K562 (cell line): ENCODE data around the gene FMN1. TPM values are rescaled to one million over a fixed set of nuclear protein-coding genes. Genes with fewer than 3 reads are reported as not detected.

Experiments
- ATAC-seq: fragments of 200-7000 bp; cut with Tn5 transposase; 3 replicates; pipeline ENCODE4 v1.9.1; 2020; ENCODE audit warnings: moderate library complexity
- BruUV-seq: library from RNA; stranded (reverse); fragments of 400-500 nt; replicated peaks from 2 replicates; lab custom pipeline; 2021; lab: Mats Ljungman, UMichigan
- CTCF ChIA-PET: fragments of 300-600 bp; formaldehyde crosslinking; extraction: SDS; loops from one replicate; lab custom pipeline; 2021; ENCODE audit warnings: low intra/inter-chr PET ratio; lab: Yijun Ruan, JAX
- POLR2A ChIA-PET: fragments of 300-600, 350-650 bp; sonication (Branson Sonifier 250); formaldehyde crosslinking; extraction: SDS; loops from one replicate; lab custom pipeline; 2021; ENCODE audit warnings: antibody characterized with exemption, inconsistent platforms; lab: Yijun Ruan, JAX
- DNase-seq, 4 experiments: peaks; one replicate each; pipeline versions ENCODE4 v3.0.0 to v3.0.0-alpha.2; 2011 to 2018; ENCODE audit warnings: low spot score in 3 of 4, mixed read lengths in 3 of 4; ENCODE audit errors: extremely low read depth in 1 of 4
- FAIRE-seq: peaks from 2 replicates; lab custom pipeline; 2011; peaks lifted over from hg19 to GRCh38; lab: Jason Lieb, UNC
- H2AFZ ChIP-seq: 2 replicates; pipeline ENCODE4 v1.6.0; 2011; ENCODE audit warnings: low read depth, low read length, control low read depth, inconsistent platforms
- H3K27ac ChIP-seq: fragments of 200-600 bp; 3 replicates; pipeline ENCODE4 v1.8.0; 2011; ENCODE audit warnings: low read depth, mild to moderate bottlenecking, control low read depth, inconsistent platforms, low read length, moderate library complexity, mixed read lengths; ENCODE audit errors: extremely low read depth
- H3K27me3 ChIP-seq, 2 experiments: fragments of 300-600 bp in 1 of 2; 2 replicates in 1 of 2; 3 replicates in 1 of 2; pipeline versions ENCODE4 v1.6.0 to v1.8.0; 2011; ENCODE audit warnings: inconsistent platforms in 2 of 2, low read length in 2 of 2, mild to moderate bottlenecking in 1 of 2, mixed read lengths in 1 of 2, moderate library complexity in 1 of 2; ENCODE audit not compliant: control insufficient read depth in 2 of 2, insufficient read depth in 2 of 2
- H3K36me3 ChIP-seq: fragments of 300-600 bp; 3 replicates; pipeline ENCODE4 v1.8.0; 2011; ENCODE audit warnings: mild to moderate bottlenecking, low read length, inconsistent platforms; ENCODE audit not compliant: control insufficient read depth, insufficient read depth
- H3K4me1 ChIP-seq, 2 experiments: fragments of 200-600 bp in 1 of 2; replicated peaks in 1 of 2; 2 replicates in 1 of 2; 3 replicates in 1 of 2; pipeline versions ENCODE4 v1.5.1 to v1.8.0; 2011; ENCODE audit warnings: inconsistent platforms in 2 of 2, low read length in 2 of 2, mild to moderate bottlenecking in 1 of 2, mixed read lengths in 1 of 2, moderate library complexity in 1 of 2; ENCODE audit not compliant: control insufficient read depth in 2 of 2, insufficient read depth in 2 of 2
- H3K4me2 ChIP-seq: 2 replicates; pipeline ENCODE4 v1.6.1; 2011; ENCODE audit warnings: low read length, control low read depth, inconsistent platforms, mixed read lengths; ENCODE audit not compliant: insufficient read depth
- H3K4me3 ChIP-seq: fragments of 200-600 bp; sonication (generic), shearing (Covaris generic); 2 replicates; pipeline ENCODE4 v1.5.1; 2016; ENCODE audit warnings: control low read depth, inconsistent platforms
- H3K79me2 ChIP-seq: fragments of 200-600 bp; 3 replicates; pipeline ENCODE4 v1.8.0; 2011; ENCODE audit warnings: low read length, inconsistent platforms; ENCODE audit not compliant: control insufficient read depth, insufficient read depth
- H3K9ac ChIP-seq, 2 experiments: 2 replicates each; pipeline versions ENCODE4 v1.6.0 to v1.6.1; 2011; ENCODE audit warnings: low read depth in 2 of 2, low read length in 2 of 2, control low read depth in 1 of 2, inconsistent platforms in 1 of 2, mild to moderate bottlenecking in 1 of 2, mixed read lengths in 1 of 2; ENCODE audit not compliant: insufficient read depth in 1 of 2
- H3K9me1 ChIP-seq: one replicate; pipeline ENCODE4 v1.6.0; 2011; ENCODE audit warnings: inconsistent platforms, mild to moderate bottlenecking, low read length, moderate library complexity; ENCODE audit not compliant: control insufficient read depth, insufficient read depth
- H3K9me3 ChIP-seq: replicated peaks from 2 replicates; pipeline ENCODE4 v1.5.1; 2011; ENCODE audit warnings: low read depth, low read length, inconsistent platforms; ENCODE audit not compliant: control insufficient read depth, insufficient read depth
- H4K20me1 ChIP-seq: replicated peaks from 2 replicates; pipeline ENCODE4 v1.6.1; 2011; ENCODE audit warnings: low read length, inconsistent platforms, mixed read lengths; ENCODE audit not compliant: control insufficient read depth, insufficient read depth
- DMBX1 ChIP-seq: fragments of 250-450 bp; sonication (Bioruptor Pico); IDR thresholded peaks from 2 replicates; pipeline ENCODE4 v1.8.0; 2022; ENCODE audit warnings: inconsistent platforms, mild to moderate bottlenecking, moderate library complexity, borderline replicate concordance
- FIP1L1 ChIP-seq: fragments of 200-400 bp; formaldehyde crosslinking; IDR thresholded peaks from 2 replicates; pipeline ENCODE4 v1.6.1; 2018; ENCODE audit warnings: mild to moderate bottlenecking, low read depth, low read length; ENCODE audit not compliant: poor library complexity, severe bottlenecking
- FOS ChIP-seq: IDR thresholded peaks from 3 replicates; pipeline ENCODE4 v1.6.1; 2011; ENCODE audit not compliant: insufficient read length; ENCODE audit errors: extremely low read depth
- LARP7 ChIP-seq: fragments of 450-650 bp; IDR thresholded peaks from 2 replicates; pipeline ENCODE4 v1.6.1; 2016
- MBD2 ChIP-seq: sonication (generic); IDR thresholded peaks from 2 replicates; pipeline ENCODE4 v1.6.1; 2016; ENCODE audit warnings: low read depth, borderline replicate concordance
- NR4A1 ChIP-seq, 2 experiments: fragments of 250-450 bp in 1 of 2; fragments of 450-650 bp in 1 of 2; sonication (Bioruptor Pico) in 1 of 2; IDR thresholded peaks; 2 replicates each; pipeline versions ENCODE4 v1.4.0 to v1.6.1; 2016 to 2020; ENCODE audit warnings: mild to moderate bottlenecking in 2 of 2, missing compliant biosample characterization in 1 of 2, missing genetic modification characterization in 1 of 2, moderate library complexity in 1 of 2
- NRF1 ChIP-seq, 2 experiments: fragments of 450-650 bp; IDR thresholded peaks in 1 of 2; conservative IDR thresholded peaks in 1 of 2; 2 replicates each; pipeline ENCODE4 v1.6.1; 2014; ENCODE audit warnings: mild to moderate bottlenecking in 2 of 2
- PHF21A ChIP-seq: fragments of 450-650 bp; IDR thresholded peaks from 2 replicates; pipeline ENCODE4 v1.6.1; 2017; ENCODE audit warnings: low read depth, borderline replicate concordance
- POLR2AphosphoS5 ChIP-seq: IDR thresholded peaks from 2 replicates; pipeline ENCODE4 v1.6.1; 2011; ENCODE audit warnings: mild to moderate bottlenecking, low read depth, low read length, moderate library complexity; ENCODE audit not compliant: control insufficient read depth, insufficient read depth
- RFX7 ChIP-seq: fragments of 250-450 bp; sonication (Bioruptor Pico); IDR thresholded peaks from 2 replicates; pipeline ENCODE4 v1.5.1; 2021; ENCODE audit warnings: mild to moderate bottlenecking
- SLC30A9 ChIP-seq: fragments of 250-450 bp; sonication (Bioruptor Pico); IDR thresholded peaks from 2 replicates; pipeline ENCODE4 v1.8.0; 2022; ENCODE audit warnings: mild to moderate bottlenecking, moderate library complexity
- SRSF3 ChIP-seq: fragments of 200-400 bp; formaldehyde crosslinking; IDR thresholded peaks from 2 replicates; pipeline ENCODE4 v1.6.1; 2016; ENCODE audit warnings: mild to moderate bottlenecking, low read length, moderate library complexity; ENCODE audit not compliant: insufficient read depth
- ZNF174 ChIP-seq: fragments of 250-450 bp; sonication (Bioruptor Pico); IDR thresholded peaks from 2 replicates; pipeline ENCODE4 v1.4.0; 2020; ENCODE audit warnings: mild to moderate bottlenecking
- in situ Hi-C: fragments of 300-500 bp; cut with MboI; formaldehyde crosslinking; loops from 4 replicates; pipeline ENCODE4 v1.15.0; 2018; ENCODE audit warnings: inconsistent platforms, mixed read lengths
- intact Hi-C: fragments of 100-400 bp; cut with micrococcal nuclease; formaldehyde crosslinking; loops from 2 replicates; pipeline ENCODE4 v1.14.2; 2022
- polyA plus RNA-seq, 8 experiments: library from polyadenylated mRNA; depleted of rRNA in 4 of 8; stranded (reverse) in 5 of 8; unstranded in 3 of 8; fragments of >200 nt; fragmentation: Nextera tagmentation in 2 of 8; fragmentation: Illumina TruSeq in 1 of 8; extraction: Ambion mirVana in 2 of 8; extraction: Trizol in 1 of 8; gene quantifications; 2 replicates each; pipeline versions ENCODE4 v1.2.1 to v1.2.3, GENCODE V29; 2011 to 2014; ENCODE audit warnings: inconsistent platforms in 1 of 8, missing spikeins in 1 of 8
- total RNA-seq, 7 experiments: library from RNA; depleted of rRNA in 6 of 7; stranded (reverse); fragments of >200 nt in 6 of 7; fragmentation: Illumina TruSeq in 2 of 7; extraction: Trizol in 2 of 7; gene quantifications; 2 replicates each; pipeline versions ENCODE4 v1.2.1 to v1.2.3, GENCODE V29; 2011 to 2021; ENCODE audit warnings: low replicate concordance in 1 of 7
- TF ChIP-seq, protein P1 (sequence below): IDR thresholded peaks from 2 replicates; pipeline ENCODE4 v1.6.1; 2012; ENCODE audit warnings: low read depth, low read length, improper control_type of control experiment, borderline replicate concordance
- TF ChIP-seq, protein P2 (sequence below): fragments of 450-650 bp; IDR thresholded peaks from 2 replicates; pipeline ENCODE4 v1.6.1; 2017; ENCODE audit warnings: mild to moderate bottlenecking, moderate library complexity
- TF ChIP-seq, protein P3 (sequence below): fragments of 200-400 bp; formaldehyde crosslinking; IDR thresholded peaks from 2 replicates; pipeline ENCODE4 v1.6.1; 2017; ENCODE audit warnings: mild to moderate bottlenecking, low read depth, low read length, moderate library complexity

The FMN1 gene
- total and polyA plus RNA-seq, 9 of the 15 experiments (the other 6 are each of a cell fraction or from before 2014, with no cell fraction given), result 0.03 to 0.07 (median 0.04) TPM; not detected in 6

- TF ChIP-seq FOS (no peak), ZNF174 (no peak), LARP7 (no peak), FIP1L1 (no peak)
These were observed 471.2 kb downstream of the FMN1 start (continued) for GRCh38 chr15:32723171-32723948.

DNA sequence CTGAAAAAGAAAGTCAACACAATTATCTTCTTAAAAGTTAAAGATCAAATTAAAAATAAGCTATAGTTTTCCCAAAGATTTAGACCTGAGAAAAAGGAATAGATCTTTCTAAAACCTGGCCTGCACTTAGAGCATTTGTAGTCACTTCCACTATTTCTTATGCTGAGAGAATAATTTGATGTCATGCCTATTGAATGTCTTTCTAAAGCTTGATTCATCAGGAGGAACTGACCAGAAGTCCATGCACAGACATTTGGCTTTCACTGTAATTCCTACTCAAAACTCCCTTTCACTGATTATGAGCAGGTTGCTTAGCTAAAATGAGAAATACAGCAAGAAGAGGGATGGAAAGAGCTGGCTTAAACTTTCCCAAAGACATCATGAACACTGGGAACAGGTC, 472.4 kb downstream of the FMN1 start:
- in situ Hi-C loops (no loop called here), intact Hi-C loops (no loop called here)
- no peak for FAIRE-seq
- CTCF ChIA-PET, result no interaction called here
- Histone ChIP-seq H3K27me3 (peaks cover 8 to 14% of the 10 kb centered on the region in 2 experiments; a peak in 3 of 5 replicates), H3K79me2 (no peaks in the 10 kb centered on the region), H3K36me3 (no peaks in the 10 kb centered on the region), H2AFZ (no peak overlapping the region), H3K4me2 (no peak overlapping the region), H3K9ac (no peak overlapping the region), H4K20me1 (no peaks in the 10 kb centered on the region), H3K4me1 (peaks cover 0 to 13% of the 10 kb centered on the region in 2 experiments; a peak in 2 of 5 replicates), H3K4me3 (no peak overlapping the region), H3K9me3 (no peaks in the 10 kb centered on the region), H3K9me1 (no peaks in the 10 kb centered on the region), H3K27ac (no peak overlapping the region)
- BruUV-seq, result no TSS peak
- ATAC-seq, result no peak
- DNase-seq, result no peak
- POLR2A ChIA-PET, result no interaction called here
- no peak for TF ChIP-seq SRSF3
- TF ChIP-seq DMBX1 (CRISPR knock-in tag), result no peak
- TF ChIP-seq SLC30A9 (CRISPR knock-in tag), result no peak
- TF ChIP-seq, protein P1, sequence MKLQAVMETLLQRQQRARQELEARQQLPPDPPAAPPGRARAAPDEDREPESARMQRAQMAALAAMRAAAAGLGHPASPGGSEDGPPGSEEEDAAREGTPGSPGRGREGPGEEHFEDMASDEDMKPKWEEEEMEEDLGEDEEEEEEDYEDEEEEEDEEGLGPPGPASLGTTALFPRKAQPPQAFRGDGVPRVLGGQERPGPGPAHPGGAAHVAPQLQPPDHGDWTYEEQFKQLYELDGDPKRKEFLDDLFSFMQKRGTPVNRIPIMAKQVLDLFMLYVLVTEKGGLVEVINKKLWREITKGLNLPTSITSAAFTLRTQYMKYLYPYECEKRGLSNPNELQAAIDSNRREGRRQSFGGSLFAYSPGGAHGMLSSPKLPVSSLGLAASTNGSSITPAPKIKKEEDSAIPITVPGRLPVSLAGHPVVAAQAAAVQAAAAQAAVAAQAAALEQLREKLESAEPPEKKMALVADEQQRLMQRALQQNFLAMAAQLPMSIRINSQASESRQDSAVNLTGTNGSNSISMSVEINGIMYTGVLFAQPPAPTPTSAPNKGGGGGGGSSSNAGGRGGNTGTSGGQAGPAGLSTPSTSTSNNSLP, result no peak
- no peak for TF ChIP-seq PHF21A
- no peak for TF ChIP-seq NR4A1 (CRISPR knock-in tag; IDR thresholded peaks at IDR 0.05)
- no peak for TF ChIP-seq NR4A1 (tag; IDR thresholded peaks at IDR 0.05)
- no peak for TF ChIP-seq NRF1 (conservative IDR thresholded peaks at IDR 0.05 in 1 of 2, IDR thresholded peaks at IDR 0.05 in 1 of 2)
- TF ChIP-seq MBD2, result no peak
- TF ChIP-seq, protein P2, sequence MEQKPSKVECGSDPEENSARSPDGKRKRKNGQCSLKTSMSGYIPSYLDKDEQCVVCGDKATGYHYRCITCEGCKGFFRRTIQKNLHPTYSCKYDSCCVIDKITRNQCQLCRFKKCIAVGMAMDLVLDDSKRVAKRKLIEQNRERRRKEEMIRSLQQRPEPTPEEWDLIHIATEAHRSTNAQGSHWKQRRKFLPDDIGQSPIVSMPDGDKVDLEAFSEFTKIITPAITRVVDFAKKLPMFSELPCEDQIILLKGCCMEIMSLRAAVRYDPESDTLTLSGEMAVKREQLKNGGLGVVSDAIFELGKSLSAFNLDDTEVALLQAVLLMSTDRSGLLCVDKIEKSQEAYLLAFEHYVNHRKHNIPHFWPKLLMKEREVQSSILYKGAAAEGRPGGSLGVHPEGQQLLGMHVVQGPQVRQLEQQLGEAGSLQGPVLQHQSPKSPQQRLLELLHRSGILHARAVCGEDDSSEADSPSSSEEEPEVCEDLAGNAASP, result no peak
- no peak for TF ChIP-seq RFX7 (CRISPR knock-in tag)
- TF ChIP-seq, protein P3, sequence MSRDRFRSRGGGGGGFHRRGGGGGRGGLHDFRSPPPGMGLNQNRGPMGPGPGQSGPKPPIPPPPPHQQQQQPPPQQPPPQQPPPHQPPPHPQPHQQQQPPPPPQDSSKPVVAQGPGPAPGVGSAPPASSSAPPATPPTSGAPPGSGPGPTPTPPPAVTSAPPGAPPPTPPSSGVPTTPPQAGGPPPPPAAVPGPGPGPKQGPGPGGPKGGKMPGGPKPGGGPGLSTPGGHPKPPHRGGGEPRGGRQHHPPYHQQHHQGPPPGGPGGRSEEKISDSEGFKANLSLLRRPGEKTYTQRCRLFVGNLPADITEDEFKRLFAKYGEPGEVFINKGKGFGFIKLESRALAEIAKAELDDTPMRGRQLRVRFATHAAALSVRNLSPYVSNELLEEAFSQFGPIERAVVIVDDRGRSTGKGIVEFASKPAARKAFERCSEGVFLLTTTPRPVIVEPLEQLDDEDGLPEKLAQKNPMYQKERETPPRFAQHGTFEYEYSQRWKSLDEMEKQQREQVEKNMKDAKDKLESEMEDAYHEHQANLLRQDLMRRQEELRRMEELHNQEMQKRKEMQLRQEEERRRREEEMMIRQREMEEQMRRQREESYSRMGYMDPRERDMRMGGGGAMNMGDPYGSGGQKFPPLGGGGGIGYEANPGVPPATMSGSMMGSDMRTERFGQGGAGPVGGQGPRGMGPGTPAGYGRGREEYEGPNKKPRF, result no peak
- no peak for TF ChIP-seq POLR2AphosphoS5
